Putamen (tissue), 1 donor: Measurements from ENCODE around the gene FDX1.
A peak's percentile ranks its signal among the peaks of the same experiment; 100 is the strongest.

ENCODE experiments used
- DNase-seq: peaks from one replicate; pipeline ENCODE4 v3.0.0-alpha.2; 2016; ENCODE audit warnings: low spot score

The FDX1 gene

GRCh38 chr11:110467556-110467955 is 37.8 kb downstream of the FDX1 start:
- no peak for DNase-seq

DNA sequence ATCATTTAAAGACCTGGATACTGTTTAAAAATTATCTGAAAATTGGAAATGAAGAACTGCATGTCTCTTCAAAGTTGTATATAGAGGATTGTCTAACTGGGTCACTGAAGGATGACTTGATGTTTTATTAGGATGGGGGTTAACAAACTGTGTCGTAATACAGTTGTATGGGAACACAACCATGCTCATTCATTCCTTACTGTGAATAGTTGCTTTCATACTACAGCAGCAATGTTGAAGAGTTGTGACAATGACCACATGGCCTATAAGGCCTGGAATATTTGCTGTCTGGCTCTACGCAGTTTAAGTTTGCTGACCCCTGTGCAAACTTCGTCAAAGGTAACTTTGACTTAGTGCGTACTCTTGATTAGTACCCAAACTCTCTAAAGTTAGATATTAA is 38.4 kb downstream of the FDX1 start:
- no peak for DNase-seq

- DNase-seq, result no peak
Observed at GRCh38 chr11:110469127-110469526, 39.4 kb downstream of the FDX1 start.

- no peak for DNase-seq
Observed at GRCh38 chr11:110470716-110471115, 41.0 kb downstream of the FDX1 start.

DNA sequence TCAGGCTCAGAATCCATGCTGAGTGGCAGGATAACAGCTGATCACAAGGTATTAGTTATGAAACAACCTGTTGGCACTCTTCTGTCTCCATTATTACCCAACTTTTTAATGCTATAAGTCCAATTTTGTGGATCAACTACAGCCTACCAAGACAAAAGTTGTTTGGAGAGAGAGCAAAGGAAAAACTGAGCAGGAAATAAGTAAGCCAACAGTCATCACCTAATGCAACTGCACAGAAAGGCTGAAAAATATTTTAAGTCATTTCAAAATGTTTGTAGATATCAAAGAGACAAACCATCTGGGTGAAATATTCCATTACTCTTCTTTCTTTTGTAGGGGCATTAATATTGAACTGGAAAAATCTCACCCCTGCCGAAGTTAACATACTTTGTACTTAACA is 41.6 kb downstream of the FDX1 start:
- no peak for DNase-seq

DNA sequence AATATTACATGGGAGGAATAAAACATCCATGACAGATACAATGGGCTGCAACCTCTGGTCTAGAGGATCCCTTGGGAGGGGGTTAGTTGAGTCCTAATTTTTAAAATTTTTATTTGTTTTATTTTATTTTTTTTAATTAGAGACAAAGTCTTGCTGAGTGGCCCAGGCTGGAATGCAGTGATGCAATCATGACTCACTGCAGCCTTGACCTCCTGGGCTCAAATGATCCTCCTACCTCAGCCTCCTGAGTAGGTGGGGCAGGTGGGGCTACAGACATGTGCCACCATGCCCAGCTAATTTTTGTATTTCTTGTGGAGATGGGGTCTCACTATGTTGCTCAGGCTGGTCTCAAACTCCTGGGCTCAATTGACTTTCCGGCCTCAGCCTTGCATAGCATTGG is 43.1 kb downstream of the FDX1 start:
- DNase-seq, result no peak

DNA sequence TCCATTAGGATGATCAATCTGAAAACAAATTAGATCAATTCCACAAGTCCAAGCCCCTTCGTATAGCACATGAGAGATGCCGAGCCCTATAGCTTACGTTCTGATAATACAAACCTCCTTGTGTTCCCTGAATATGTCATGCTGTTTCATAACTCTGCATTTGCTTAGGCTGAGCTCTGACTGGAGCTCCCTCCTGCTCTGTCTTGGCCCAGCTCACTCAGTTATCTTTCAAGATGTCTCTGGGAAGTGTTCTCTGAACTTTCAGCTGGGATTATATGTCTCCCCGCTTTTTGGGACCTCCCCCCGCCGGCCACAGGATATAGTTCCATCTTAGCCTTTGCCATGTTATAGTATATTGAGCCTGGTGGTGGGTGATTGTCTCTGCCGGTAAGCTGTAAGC is 44.0 kb downstream of the FDX1 start:
- peak; percentile 60 for DNase-seq

DNA sequence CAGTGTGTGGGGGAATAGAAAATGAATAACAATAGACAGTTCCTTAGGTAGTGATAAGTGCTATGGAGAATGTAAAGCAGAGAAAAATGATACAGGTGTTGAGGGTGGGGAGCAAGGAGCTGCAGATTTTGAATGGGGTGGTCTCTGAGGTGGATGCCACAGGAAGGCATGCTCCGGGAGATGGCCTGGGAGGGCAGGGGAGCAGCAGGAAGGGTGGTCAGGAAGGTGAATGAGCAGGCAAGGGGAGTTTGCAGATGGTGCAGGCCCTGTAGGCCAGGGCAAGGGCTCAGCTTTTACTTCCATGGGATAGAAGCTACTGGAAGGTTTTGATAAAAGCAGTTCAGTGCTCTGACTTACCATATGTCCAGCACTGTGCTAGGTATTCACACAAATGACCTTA is 44.8 kb downstream of the FDX1 start:
- no peak for DNase-seq

- DNase-seq, result peak; percentile 20
Observed at GRCh38 chr11:110475671-110476070, 45.9 kb downstream of the FDX1 start.

GRCh38 chr11:110478410-110478809 is 48.7 kb downstream of the FDX1 start:
- DNase-seq, result no peak

DNA sequence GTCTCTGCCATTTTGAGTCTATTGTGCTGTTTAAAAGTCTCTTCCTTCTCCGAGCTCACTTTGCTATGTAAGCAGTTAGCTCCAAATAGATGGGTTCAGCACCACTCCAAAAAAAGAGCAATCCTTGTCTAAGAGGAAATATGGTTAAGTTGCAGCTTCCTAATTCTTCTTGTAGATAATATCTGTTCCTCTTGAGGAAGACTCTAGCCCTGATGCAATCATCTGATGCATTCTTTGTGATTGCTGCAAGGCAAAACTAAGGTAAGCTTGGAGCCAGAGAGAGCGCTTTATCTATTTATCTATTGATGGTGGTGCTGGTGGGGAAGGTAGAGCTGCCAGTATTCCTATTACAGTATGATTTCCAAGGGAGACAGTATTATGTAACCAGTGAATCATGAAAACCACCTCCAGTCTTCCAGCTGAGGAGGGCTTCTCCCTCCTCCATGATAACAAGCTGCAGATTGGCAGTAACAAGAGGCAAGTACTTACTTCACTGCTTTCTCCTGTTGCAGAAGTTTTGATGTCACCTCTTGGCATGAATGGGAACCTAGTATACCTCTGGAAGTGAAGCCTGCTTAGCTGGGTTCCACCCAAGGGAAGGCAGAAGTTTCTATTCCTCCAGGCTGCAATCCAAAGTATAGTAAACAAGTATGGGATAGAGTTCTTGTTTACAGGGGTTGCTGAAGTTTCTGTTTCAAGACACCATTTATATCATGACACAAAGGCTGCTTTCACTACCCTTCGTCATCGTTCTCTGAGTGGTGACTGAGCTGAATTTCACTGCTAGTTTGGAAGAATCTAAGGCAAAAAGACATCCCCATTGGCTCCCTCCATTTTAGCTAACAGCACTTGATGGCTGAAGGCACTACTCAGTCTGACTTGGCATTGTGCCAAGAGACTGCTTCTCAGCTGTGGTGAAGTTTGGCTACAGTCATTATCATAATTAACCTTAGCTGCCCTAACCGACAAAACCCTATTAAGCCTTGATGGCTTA is 49.7 kb downstream of the FDX1 start:
- DNase-seq, result peak; percentile 83

GRCh38 chr11:110481523-110481922 is 51.8 kb downstream of the FDX1 start:
- no peak for DNase-seq

GRCh38 chr11:110486156-110486555 is 56.4 kb downstream of the FDX1 start:
- DNase-seq, result no peak

GRCh38 chr11:110488446-110488845 is 58.7 kb downstream of the FDX1 start:
- no peak for DNase-seq

GRCh38 chr11:110490886-110491285 is 61.1 kb downstream of the FDX1 start:
- no peak for DNase-seq

GRCh38 chr11:110491577-110492320 is 62.0 kb downstream of the FDX1 start:
- no peak for DNase-seq

DNA sequence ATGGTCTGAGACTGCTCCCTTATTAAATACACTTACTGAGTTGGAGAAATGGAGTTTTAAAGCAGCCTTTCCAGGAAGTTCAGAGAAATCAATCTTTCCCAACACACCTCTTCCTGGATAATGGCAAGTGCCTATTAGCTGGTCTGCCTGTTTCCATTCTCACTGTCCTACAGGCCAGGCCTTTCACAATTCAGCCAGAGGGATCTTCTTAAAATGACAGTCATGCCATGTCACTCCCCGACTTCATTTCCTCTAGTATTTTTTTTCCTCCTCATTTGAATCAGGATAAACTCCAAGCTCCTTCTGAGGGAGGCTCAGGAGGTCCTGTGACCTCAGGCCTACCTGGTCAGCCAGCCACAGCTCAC is 62.6 kb downstream of the FDX1 start:
- DNase-seq, result no peak

DNA sequence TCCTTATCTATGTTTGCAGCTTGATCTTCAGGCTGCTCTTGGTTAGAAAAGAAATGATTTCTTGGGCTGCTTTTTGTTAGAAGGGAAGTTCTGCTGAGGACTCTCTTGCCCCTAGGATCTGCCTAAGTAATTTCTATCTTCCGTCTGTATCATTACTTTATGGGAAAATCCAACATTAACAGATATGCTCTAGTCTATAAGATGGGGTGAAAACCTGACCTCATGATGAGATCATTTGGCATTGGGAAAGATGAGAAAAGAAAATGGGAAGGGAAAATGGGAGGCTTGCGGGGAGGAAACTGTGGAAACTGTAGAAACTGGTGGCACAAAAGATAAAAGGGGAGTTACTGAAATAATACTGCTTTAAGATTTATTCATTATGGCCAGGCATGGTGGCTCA is 63.6 kb downstream of the FDX1 start:
- DNase-seq, result no peak

GRCh38 chr11:110497231-110497978 is 67.7 kb downstream of the FDX1 start:
- no peak for DNase-seq

GRCh38 chr11:110501428-110501827 is 71.7 kb downstream of the FDX1 start:
- DNase-seq, result no peak

DNA sequence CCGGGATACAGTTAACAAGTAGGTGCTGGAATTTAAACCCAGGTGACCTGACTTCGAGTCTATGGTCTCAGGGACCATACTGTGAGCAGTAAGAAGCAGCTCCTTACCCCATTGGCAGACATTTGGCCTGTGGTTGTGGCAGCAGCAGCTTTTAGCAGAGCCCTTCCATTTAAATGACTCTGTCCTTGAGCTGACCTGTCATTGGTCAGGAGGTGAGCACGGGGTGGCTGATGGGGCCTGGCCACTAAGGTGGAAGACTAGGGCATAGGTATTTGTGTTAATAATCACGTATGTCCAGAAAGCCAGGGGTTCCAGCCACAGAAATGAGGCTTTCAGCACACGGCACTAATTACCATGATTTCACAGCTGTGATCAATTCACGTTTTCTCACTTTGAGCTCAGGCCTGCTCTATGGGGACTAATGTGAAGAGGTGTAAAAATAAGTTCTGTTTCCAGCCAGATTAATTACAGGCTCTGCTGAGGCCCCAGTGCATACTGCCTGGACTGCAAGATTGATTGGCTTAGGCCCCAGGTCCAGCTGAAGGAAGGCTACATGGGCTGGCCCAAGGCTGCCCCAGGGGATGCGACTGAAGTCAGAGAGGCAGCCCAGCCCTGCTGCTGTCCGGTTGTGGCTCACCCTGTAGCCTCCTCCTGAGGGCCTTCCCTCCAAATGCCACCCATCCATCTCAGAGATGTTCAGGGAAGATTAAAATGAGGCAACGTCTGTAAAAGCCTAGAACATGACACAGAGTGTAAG is 76.0 kb downstream of the FDX1 start:
- no peak for DNase-seq

- DNase-seq, result no peak
Observed at GRCh38 chr11:110507328-110507727, 77.6 kb downstream of the FDX1 start.
